ENCODE results near the gene SOX6.
"Not testable (repeated sequence)": the region's sequence is repeated elsewhere in the genome, so short reads cannot be mapped to it uniquely, and the experiment has no call there.

SOX6 gene

DNA sequence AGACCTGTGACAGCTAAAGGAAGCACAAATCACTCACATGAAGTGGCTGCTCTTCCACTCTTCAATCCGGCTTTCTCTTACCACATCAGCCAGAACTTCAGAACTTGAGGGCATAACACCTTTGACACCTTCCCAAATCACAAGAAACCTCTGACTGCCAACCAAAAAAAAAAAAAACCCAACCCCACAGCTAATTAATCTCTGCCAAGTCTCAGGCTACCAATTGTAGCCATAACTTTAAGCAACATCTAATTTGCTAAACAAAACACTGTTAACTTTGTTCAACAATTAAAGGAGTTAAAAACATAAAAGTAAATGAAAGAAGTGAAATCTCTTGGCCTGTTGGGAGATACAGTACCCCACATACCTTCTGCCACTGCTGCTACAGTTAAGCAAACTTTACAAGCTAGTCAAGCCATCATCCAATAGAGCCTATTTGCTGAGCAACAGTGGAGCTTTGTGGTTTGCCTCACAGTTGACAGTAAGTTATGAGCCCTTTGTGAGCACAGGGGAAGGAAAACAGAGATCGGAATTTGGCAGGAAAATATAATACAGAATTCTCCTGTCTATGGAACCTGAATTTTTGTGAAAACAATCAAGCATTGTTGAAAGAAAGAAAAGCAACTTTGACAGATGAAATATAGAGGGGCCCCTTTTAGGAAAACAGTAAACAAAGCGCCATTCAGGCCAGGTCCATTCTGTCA lies at the start of gene SOX6:
Gene SOX6 (minus strand): TSS at position 490 of the 704 bp plus-strand sequence. CDS start 15,298 bp downstream, outside the sequence.
- DNase-seq (ENCODE audit: low spot score) = peak; percentile 10

DNA sequence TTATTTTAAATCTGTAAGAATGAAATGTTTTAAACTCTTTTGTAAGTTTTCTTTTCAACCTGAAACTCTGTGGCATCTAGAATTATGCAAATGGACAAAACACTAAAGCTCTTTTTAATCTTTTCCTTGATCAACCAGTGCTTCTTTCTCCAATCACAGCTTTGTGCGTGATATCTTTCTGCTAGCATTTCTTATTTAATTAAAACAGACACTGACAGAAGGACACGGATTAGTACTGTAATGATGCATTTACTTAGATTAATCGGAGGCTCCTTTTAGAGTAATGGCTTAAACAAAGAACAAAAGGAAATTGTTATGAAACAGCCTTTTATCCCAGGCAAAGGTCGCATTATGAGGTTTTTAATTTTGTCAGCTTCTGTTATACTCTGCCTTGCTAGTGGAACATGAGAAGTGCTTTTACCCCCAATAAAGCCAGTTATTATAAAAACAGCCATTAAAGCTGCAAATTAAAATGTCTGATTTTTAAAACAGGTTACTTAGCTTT lies 48.5 kb upstream of the SOX6 start:
- no peak for DNase-seq (ENCODE audit: low spot score)

DNA sequence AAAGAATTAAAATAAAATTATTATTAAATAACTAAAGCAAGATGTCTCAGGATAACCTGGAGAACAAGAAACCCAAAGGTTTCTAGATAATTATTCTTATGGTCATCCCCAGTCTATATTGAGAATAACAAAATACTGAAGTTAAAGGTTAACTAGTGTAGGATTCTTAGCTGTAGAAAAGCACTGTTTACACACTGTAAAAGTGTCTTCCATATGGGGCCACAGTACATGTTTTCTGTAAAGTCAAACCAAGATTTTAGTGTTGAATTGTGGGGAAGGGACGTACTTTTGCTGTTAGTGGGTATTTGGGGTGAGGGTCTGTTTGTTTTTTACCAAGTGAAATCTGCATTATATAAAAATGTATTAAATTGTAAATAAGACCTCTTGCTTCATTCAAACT lies 47.5 kb upstream of the SOX6 start:
- DNase-seq (ENCODE audit: low spot score) = peak; percentile 8

DNA sequence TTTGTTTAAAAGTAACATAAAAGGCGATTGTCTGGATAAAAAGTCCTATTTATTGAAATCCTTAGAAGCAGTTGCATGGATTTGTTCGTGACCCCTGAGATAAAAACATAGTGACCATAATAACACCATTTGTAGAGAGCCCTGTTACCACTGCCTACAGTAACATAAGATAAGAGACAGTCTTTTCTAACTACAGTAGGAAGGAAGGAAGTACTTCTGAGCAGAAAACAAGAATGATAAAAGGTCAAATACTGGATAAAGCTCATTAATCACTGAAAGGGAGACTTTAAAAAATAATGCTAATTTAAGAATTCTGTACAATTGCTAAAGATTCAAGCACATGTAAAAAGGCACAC lies 47.1 kb upstream of the SOX6 start:
- no peak for DNase-seq (ENCODE audit: low spot score)

DNA sequence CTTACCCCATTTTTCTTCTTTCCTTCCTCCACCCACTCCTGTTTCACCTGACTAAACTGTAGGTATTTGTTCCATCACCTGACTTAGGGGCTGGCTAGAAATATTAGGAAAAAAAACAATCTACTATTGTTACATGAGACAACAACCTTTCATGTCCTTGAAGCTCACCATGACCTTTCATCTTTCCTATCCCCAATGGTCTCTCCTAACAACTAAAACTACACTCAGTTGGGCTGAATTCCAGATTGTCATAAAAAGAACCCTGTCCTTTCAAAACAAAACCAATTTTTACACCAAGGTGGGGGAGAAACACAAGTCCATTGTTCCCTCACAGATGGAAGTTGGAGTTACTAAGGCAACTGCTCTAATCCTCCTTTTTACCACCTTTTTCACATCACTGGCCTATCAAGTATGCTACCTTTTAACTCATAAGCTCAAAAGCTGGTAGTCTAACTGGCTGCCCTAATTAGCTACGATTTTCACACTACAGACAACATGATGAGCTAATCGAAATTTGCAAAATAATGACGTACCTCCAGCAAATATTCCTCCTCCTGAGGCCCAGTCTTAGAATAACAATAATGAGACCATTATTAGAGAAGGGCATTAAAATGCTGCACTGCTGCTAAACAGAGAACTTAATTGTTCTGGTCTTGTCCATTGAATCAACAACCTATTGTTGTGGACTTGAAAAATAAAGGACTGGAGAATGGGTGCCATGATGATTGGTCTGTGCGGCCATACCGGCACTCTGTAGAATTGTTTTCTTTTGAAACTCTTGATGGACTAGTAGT lies 46.5 kb upstream of the SOX6 start:
- DNase-seq (ENCODE audit: low spot score) = no peak

DNA sequence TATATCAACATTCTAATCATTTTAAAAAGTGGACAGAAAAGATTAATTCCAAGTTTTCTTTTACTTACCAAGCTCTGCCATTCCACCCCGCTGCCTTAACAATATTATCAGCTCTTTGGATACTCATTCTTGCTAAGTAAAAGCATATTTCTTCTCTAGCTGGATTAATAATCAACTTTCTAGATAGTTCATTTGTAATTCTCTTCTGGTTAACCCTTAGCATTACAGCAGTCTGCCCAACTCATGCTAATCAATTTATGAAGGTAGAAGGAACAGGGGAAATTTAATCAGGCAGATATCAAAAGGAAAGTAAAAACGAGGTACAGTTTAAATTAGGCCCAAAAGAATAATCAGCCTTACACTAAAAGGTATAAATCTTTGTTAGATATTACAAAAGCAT lies 41.0 kb upstream of the SOX6 start:
- DNase-seq (ENCODE audit: low spot score) = no peak

DNA sequence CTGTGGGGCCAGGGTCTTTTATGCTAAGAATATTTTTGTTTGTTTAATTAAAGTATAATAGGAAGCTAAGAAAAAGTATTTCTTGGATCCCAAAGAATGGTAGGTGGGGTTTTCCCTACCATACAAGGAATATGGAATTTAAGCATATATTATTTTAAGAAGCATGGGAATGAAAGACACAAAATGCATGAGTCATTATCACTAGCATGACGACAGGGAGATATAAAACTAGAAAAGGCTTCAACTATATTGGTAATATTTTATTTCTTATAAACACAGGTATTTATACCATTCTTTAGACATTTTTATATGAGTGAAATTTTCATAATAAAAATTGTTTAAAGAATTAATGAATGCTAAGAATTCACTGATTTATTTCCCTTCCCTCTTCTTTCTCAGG lies 39.3 kb upstream of the SOX6 start:
- no peak for DNase-seq (ENCODE audit: low spot score)

DNA sequence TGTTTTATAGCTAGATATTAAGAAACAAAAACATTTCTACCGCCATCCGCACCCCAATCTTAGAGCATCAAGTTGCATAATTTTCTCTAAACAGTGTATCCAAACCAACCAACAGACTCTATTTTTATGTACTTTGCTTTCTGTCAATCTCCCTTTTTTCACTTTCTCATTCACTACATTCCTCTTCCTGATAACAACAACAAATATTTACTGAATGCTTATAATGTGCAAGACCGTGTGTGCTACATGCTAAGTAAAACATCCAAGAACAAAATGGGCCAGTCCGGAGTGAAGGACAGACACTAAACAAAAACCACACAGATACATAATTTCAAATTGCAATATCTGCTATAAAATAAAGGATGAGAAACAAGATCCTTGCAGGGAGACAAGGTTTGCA lies 38.6 kb upstream of the SOX6 start:
- DNase-seq (ENCODE audit: low spot score) = no peak

DNA sequence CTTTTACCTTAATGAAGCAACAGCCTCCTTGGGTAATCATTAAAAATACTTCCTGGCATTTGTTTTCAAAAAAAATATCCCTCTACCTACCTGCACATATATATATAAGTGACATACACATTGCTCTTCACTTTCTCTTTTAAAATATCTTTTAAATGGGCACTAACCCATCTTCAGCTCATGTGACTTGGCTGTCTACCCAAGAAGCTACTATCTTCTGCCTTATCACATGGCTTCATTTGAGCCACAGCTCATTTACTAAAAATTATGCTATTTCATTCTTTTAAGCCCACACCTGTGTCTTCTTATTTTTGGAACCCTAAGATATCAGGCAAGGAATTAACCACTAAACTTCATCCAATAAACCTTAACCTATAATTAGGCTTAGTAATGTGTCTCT lies 37.0 kb upstream of the SOX6 start:
- DNase-seq (ENCODE audit: low spot score) = no peak

DNA sequence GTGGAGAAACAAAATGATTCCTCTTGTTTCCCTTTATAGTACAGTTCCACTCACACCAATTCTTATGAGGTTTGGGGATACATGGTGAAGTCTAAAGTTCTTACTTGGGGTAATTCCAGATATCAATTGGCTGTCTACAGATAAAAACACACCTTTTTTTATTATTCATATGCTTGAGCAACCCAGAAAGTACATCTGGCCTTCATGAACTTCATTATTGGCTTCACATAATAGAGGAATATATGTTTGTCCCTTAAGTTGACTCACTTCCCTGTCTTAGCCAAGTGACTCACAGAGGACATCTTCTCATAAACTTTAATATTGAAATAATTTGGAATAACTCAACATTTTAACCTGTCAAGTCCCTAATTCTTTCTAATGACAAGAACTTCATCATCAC lies 36.3 kb upstream of the SOX6 start:
- no peak for DNase-seq (ENCODE audit: low spot score)

DNA sequence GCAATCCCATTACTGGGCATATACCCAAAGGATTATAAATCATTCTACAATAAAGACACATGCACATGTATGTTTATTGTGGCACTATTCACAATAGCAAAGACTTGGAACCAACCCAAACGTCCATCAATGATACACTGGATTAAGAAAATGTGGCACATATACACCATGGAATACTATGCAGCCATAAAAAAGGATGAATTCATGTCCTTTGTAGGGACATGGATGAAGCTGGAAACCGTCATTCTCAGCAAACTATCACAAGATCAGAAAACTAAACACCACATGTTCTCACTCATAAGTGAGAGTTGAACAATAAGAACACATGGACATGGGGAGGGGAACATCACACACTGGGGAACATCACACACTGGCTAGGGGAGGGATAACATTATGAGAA lies 34.5 kb upstream of the SOX6 start:
- DNase-seq (ENCODE audit: low spot score) = not testable (repeated sequence)

DNA sequence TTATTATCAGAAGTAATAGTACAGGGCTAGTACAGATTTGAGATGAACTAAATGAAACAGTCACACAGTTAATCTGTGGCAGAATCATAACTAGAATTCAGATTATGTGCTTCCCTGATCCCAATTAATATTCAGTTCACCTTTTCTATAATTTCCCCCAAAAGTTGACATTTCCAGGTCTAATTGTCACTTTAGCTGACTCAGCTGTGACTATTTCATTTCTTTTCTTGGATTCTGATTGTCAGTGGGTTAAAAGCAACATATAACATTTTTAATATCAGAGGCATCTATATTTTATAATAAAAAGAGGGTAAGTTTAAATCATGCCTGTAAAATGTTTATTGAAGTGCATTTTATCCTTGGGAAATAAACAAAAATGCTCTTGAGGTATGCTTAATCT lies 28.8 kb upstream of the SOX6 start:
- DNase-seq (ENCODE audit: low spot score) = no peak

DNA sequence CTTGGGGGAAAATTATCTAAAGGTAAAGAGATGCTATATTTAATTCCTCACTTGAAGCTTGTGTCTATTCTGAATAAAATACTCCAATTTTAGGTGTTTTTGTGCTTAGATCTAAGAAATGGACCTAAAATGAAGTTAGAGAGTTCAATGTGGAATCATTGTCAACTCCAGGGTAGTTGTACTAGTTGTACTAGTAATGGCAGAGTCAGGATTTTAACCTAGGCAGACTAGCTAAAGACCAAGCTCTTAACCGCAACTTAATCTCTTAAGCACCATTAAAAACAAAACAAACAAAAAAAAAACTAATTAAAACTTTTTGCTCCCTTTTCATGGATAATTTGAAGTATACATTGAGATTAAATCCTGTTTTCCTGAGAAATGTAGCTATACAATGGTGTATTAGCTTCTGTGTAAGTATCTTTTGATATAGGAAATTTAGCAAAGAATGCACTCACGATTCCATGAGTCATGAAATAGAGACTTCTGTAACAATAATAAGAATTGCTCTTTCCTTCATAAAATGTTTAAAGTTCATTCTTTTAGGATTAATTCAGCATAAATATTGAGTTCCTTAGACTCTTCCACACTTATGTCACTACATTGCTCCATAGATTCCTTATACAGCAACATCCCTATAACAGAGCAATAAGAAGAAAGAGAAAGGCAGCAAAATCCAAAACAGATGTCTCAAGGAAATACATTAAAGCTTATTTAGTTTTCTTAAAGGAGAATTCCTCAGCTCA lies 26.5 kb upstream of the SOX6 start:
- DNase-seq (ENCODE audit: low spot score) = no peak

DNA sequence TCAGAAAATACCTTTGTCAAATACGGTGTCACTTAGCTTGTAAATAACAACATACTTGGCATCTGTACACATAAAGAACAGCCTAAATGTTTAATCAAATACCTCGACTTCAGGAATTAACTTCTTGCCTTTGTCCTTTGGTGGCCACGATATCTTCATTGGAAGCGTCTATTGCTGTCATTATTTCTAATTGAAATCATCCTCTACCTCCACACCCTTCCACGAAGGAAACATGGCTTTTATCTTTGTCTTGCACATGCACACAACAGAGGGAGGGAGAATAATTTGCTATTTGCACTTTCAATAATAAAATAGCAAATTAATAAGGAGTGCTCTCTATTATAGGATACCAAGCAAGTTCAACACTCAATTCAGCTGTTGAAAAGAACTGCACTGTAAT lies 25.8 kb upstream of the SOX6 start:
- DNase-seq (ENCODE audit: low spot score) = no peak

DNA sequence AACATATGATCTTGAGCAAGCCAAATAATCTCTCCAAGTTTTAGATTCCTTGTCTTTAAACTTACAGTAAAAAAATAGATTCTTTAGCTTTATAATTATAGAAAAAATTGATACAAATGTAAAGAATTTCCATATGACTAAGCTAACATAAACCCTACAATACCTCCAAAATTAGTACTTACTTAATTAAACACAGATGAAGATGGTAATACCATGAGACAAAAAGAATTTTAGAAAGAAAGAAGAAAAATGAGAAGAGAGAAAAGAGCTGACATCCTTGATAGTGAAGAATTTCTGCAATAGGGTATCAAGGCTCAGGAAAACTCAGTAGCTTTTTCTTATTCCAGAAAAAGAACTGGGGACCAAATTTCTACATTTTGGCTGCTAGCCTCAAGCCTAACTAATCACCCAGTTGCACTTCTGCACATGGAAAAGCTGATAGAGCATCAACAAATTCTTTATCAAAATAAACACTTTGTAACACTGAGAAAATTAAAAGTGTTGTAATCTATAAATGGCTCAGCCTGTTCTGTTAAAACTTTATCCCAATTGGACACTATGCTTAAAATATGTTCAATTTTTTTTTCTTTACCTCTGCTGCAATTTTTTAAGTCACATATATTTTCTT lies 24.7 kb upstream of the SOX6 start:
- no peak for DNase-seq (ENCODE audit: low spot score)

DNA sequence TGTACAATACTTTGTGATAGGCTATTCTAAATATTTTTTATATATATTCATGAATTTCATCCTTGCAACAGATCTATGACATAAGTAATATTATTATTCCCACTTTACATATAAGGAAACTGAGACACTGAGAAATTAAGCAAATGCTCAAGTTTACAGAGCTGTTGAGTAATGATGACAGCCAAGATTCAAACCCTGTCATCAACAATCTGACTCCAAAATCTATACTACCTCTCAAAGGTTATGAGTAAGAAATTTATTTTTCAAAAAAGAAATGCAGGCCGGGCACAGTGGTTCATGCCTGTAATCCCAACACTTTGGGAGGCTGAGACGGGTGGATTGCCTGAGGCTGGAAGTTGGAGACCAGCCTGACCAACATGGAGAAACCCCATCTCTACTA lies 22.6 kb upstream of the SOX6 start:
- DNase-seq (ENCODE audit: low spot score) = no peak

DNA sequence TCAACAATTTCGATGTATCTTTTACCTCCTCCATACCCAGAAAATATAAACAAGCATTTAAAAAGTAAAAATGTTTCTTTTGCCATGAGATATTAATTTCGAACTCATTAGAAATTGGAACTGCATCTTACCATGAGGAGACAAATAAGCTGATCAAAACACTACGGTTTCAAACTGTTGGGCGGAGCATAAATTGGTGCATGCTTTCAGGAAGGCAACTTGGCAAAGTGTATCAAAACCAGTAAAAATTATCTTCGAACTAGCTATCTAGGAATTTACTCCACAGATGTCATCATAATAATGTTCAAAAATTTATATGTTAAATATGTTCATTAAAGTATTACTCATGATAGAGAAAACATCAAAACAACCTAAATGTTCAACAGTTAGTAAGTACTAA lies 21.4 kb upstream of the SOX6 start:
- no peak for DNase-seq (ENCODE audit: low spot score)

DNA sequence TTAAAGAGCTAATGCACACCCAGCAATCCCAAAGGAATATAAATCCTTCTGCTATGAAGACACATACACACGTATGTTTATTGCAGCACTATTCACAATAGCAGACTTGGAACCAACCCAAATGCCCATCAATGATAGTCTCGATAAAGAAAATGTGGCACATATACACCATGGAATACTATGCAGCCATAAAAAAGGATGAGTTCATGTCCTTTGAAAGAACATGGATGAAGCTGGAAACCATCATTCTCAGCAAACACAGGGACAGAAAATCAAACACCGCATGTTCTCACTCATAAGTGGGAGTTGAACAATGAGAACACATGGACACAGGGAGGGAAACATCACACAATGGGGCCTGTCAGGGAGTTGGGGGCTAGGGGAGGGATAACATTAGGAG lies 19.3 kb upstream of the SOX6 start:
- DNase-seq (ENCODE audit: low spot score) = not testable (repeated sequence)

DNA sequence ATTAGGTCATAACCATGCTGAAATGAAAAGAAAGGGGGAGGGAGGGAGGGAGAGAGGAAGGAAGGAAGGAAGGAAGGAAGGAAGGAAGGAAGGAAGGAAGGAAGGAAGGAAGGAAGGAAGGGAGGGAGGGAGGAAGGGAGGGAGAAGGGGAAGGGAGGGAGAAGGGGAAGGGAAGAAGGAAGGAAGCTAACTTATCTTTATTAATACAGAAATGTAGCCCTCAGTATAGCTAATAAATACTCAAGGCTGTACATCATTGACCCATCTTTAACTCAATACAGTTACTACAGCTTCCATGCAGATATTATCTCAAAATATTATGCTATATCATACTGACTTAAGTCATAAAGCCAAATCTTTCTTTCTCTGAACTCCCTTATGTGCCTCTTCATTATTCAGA lies 17.4 kb upstream of the SOX6 start:
- no peak for DNase-seq (ENCODE audit: low spot score)

DNA sequence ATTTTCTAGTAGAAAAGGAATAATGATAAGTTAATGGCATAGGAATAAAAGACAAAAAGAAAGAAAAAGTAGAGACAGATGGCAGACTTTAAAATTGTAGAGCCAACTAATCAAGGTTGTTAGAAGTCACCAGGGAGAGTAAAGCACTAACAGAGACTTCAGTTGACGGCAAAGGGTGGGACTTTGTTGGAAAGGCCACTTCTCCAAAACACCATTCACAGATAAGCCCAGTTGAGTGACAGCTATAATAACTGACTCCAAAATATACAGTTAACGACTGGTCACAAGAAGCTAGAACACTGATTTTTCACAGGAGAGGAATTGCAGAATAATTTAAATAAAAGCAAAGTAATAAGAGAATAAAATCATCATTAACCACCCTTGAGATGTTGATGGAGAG lies 16.0 kb upstream of the SOX6 start:
- DNase-seq (ENCODE audit: low spot score) = no peak

DNA sequence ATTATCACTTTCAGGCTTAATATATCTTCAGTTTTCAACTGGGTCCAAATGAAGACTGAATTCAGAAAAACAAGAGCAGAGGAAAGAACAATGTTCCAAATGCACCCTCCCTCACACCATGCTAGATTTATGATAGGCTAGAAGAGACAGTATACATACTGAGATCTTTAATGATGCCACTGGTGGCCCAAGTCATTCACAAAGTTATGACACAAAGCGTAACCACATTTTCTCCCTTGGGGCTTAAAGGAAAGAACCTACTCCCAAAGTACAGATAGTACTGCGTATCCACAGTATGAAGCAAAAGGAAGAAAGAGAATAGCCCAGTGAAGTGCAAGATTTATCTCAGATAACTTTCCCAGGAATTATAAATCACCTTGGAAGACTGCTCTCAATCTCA lies 10.9 kb upstream of the SOX6 start:
- no peak for DNase-seq (ENCODE audit: low spot score)

DNA sequence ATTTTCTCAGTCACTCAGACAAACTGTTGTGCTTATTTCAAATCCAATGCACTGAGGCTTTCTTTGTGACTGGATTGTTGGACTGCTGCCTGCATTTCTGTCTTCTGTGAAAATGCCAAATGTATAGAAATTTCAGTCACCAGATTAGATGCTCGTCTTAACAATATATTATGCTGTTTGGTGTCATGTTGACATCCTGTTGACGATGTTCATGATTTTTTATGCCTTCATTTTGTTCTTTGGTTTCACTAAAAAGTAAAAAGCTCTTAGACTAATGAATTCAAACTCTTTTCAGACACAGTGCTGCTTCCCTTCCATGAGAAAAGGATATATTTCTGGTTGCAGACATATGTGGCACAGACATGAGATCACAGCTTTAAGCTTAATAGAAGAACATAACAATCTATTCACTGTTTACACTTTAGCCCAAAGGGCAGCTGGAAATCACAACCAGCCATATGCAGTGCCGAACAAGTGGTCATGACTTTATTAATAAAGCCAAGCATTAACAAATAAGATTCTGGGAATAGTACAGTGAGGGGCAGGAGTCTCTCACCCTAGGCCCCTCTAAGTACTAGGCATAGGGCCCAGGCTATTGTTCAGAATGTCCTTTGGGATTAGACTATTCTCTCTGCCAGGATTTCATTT lies 9.4 kb upstream of the SOX6 start:
- DNase-seq (ENCODE audit: low spot score) = no peak
